ENCODE results near the gene OR5H6. TPM values are rescaled to one million over a fixed set of nuclear protein-coding genes. Genes with fewer than 3 reads are reported as not detected.

The OR5H6 gene
- total and polyA plus RNA-seq, 2 donors (not counting 3 experiments of a cell fraction or from before 2014, with no cell fraction given): not detected

DNA sequence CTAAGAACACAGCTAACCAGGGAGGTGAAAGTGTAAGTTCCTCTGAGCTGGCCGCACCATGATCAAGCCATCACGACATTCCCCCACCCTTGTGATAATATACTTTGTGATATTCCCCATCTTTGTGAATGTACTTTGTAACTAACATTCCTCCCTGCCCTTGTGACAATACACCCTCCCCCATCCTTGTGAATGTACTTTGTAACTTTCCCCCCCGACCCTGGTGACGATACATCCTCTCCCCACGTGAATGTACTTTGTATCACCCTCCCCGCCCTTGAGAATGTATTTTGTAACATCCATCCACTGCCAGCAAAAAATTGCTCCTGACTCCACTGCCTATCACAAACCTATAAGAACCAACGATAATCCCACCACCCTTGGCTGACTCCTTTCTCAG, 20.2 kb upstream of the OR5H6 start:
- TF ChIP-seq, protein P1, sequence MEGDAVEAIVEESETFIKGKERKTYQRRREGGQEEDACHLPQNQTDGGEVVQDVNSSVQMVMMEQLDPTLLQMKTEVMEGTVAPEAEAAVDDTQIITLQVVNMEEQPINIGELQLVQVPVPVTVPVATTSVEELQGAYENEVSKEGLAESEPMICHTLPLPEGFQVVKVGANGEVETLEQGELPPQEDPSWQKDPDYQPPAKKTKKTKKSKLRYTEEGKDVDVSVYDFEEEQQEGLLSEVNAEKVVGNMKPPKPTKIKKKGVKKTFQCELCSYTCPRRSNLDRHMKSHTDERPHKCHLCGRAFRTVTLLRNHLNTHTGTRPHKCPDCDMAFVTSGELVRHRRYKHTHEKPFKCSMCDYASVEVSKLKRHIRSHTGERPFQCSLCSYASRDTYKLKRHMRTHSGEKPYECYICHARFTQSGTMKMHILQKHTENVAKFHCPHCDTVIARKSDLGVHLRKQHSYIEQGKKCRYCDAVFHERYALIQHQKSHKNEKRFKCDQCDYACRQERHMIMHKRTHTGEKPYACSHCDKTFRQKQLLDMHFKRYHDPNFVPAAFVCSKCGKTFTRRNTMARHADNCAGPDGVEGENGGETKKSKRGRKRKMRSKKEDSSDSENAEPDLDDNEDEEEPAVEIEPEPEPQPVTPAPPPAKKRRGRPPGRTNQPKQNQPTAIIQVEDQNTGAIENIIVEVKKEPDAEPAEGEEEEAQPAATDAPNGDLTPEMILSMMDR (IDR thresholded peaks at IDR 0.05; ENCODE audit: extremely low read depth in 1 of 2, insufficient read depth in 1 of 2, low read depth in 1 of 2, low read length in 2 of 2): no peak
- TF ChIP-seq, protein P2, sequence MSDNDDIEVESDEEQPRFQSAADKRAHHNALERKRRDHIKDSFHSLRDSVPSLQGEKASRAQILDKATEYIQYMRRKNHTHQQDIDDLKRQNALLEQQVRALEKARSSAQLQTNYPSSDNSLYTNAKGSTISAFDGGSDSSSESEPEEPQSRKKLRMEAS (IDR thresholded peaks at IDR 0.05; ENCODE audit: insufficient read depth, insufficient read length): no peak
- TF ChIP-seq JUN (IDR thresholded peaks at IDR 0.05; ENCODE audit: borderline replicate concordance, insufficient read depth, insufficient read length, low read depth): no peak
- no peak for TF ChIP-seq MYC (IDR thresholded peaks at IDR 0.05; ENCODE audit: low read depth, low read length)
- TF ChIP-seq FOS (IDR thresholded peaks at IDR 0.05; ENCODE audit: borderline replicate concordance, insufficient read depth, low read length): no peak
- TF ChIP-seq POLR2AphosphoS5 (IDR thresholded peaks at IDR 0.05; ENCODE audit: insufficient read depth, low read depth, low read length): no peak
- TF ChIP-seq GATA2 (IDR thresholded peaks at IDR 0.05; ENCODE audit: insufficient read depth, insufficient read length, low read depth, low read length): no peak
- TF ChIP-seq EZH2 (IDR thresholded peaks at IDR 0.05; ENCODE audit: borderline replicate concordance, low read depth, low read length, severe bottlenecking): no peak
- TF ChIP-seq POLR2A (IDR thresholded peaks at IDR 0.05; ENCODE audit: low read depth, low read length): no peak
- DNase-seq (ENCODE audit: low read depth, low spot score) (no peak), FAIRE-seq (no peak)
- H3K9me3 ChIP-seq (replicated peaks; ENCODE audit: control insufficient read depth, insufficient read depth, low read length): no peaks in the 10 kb centered on the region
- no peaks in the 10 kb centered on the region for H4K20me1 ChIP-seq (replicated peaks; ENCODE audit: control insufficient read depth, extremely low read depth, insufficient read depth, low read length)
- H3K27ac ChIP-seq (ENCODE audit: insufficient read depth, low read depth, low read length): no peak overlapping the region
- no peaks in the 10 kb centered on the region for H3K27me3 ChIP-seq (ENCODE audit: control insufficient read depth in 2 of 2, insufficient read depth in 2 of 2, low read length in 2 of 2)
- CTCF ChIA-PET: no interaction called here
- dilution Hi-C loops (cut with MboI; ENCODE audit: extremely low pct_ligation_motif_present, low sequenced_read_pairs): no loop called here
- BruUV-seq (replicated peaks): no TSS peak
- no peaks in the 10 kb centered on the region for H3K79me2 ChIP-seq (ENCODE audit: control insufficient read depth, insufficient read depth, low read length)
- no peak overlapping the region for H2AFZ ChIP-seq (ENCODE audit: low read depth, low read length)
- no peaks in the 10 kb centered on the region for H3K36me3 ChIP-seq (ENCODE audit: control insufficient read depth in 2 of 2, extremely low read depth in 1 of 2, insufficient read depth in 2 of 2, low read length in 2 of 2)
- H3K9me1 ChIP-seq (replicated peaks; ENCODE audit: control insufficient read depth, extremely low read depth, insufficient read depth, low read length): no peaks in the 10 kb centered on the region
- intact Hi-C loops (cut with micrococcal nuclease): no loop called here
- POLR2A ChIA-PET: no interaction called here
- H3K9ac ChIP-seq (replicated peaks; ENCODE audit: extremely low read depth, insufficient read depth, low read length): no peak overlapping the region
- no peak overlapping the region for H3K4me3 ChIP-seq (replicated peaks in 1 of 3; ENCODE audit: insufficient read depth in 1 of 3, low read depth in 1 of 3, low read length in 3 of 3)
- no peaks in the 10 kb centered on the region for H3K4me1 ChIP-seq (ENCODE audit: control insufficient read depth, extremely low read depth, insufficient read depth, low read length)
- no peak overlapping the region for H3K4me2 ChIP-seq (ENCODE audit: insufficient read depth, low read length)

Data from endothelial cell of umbilical vein (primary cell).